IPS DF 19.7 (cell line): Measurements from ENCODE around the gene NUP210.
"Not testable (repeated sequence)": the region's sequence is repeated elsewhere in the genome, so short reads cannot be mapped to it uniquely, and the experiment has no call there.

ENCODE experiments used
- DNase-seq: peaks from one replicate; pipeline ENCODE4 v3.0.0-alpha.2; 2013; ENCODE audit warnings: low read depth, low spot score

NUP210 gene

GRCh38 chr3:13420045-13420830 is at the start of gene NUP210:
TSS of gene NUP210 (minus strand) at chr3:13420322. CDS start at chr3:13420226, 96 bp downstream.
- DNase-seq = no peak

- DNase-seq = no peak
These were observed 46.7 kb upstream of the NUP210 start for GRCh38 chr3:13466781-13467180.

- no peak for DNase-seq
These were observed 45.2 kb upstream of the NUP210 start for GRCh38 chr3:13465236-13465873.

GRCh38 chr3:13463618-13464400 is 43.7 kb upstream of the NUP210 start:
- no peak for DNase-seq

- no peak for DNase-seq
These were observed 42.7 kb upstream of the NUP210 start for GRCh38 chr3:13462822-13463221.

- no peak for DNase-seq
These were observed 42.1 kb upstream of the NUP210 start for GRCh38 chr3:13462125-13462629.

- peak; percentile 80 for DNase-seq
These were observed 41.3 kb upstream of the NUP210 start for GRCh38 chr3:13461169-13462124.

GRCh38 chr3:13460341-13460736 is 40.2 kb upstream of the NUP210 start:
- DNase-seq = no peak

- no peak for DNase-seq
These were observed 39.7 kb upstream of the NUP210 start for GRCh38 chr3:13459605-13460340.

GRCh38 chr3:13457593-13457992 is 37.5 kb upstream of the NUP210 start:
- no peak for DNase-seq

GRCh38 chr3:13455644-13456043 is 35.5 kb upstream of the NUP210 start:
- DNase-seq = no peak

GRCh38 chr3:13452490-13453335 is 32.6 kb upstream of the NUP210 start:
- DNase-seq = no peak

GRCh38 chr3:13451301-13451673 is 31.2 kb upstream of the NUP210 start:
- no peak for DNase-seq

- DNase-seq = not testable (repeated sequence)
These were observed 22.8 kb upstream of the NUP210 start for GRCh38 chr3:13442882-13443281.

GRCh38 chr3:13440204-13440817 is 20.2 kb upstream of the NUP210 start:
- no peak for DNase-seq

GRCh38 chr3:13436213-13436612 is 16.1 kb upstream of the NUP210 start:
- not testable (repeated sequence) for DNase-seq

- DNase-seq = no peak
These were observed 13.8 kb upstream of the NUP210 start for GRCh38 chr3:13433912-13434311.

GRCh38 chr3:13432093-13432492 is 12.0 kb upstream of the NUP210 start:
- no peak for DNase-seq

- not testable (repeated sequence) for DNase-seq
These were observed 10.3 kb upstream of the NUP210 start for GRCh38 chr3:13430411-13430875.
